D721Med (cell line): Measurements from ENCODE around the gene MBOAT1.

ENCODE experiments used
- DNase-seq: peaks from one replicate; pipeline ENCODE4 v3.0.0; 2011; ENCODE audit warnings: low spot score; ENCODE audit not compliant: insufficient read length
- FAIRE-seq: peaks from 2 replicates; lab custom pipeline; 2011; peaks lifted over from hg19 to GRCh38; lab: Jason Lieb, UNC
- CTCF ChIP-seq: IDR thresholded peaks from 2 replicates; pipeline ENCODE4 v1.5.1; 2012; ENCODE audit warnings: mild to moderate bottlenecking, control low read depth; ENCODE audit not compliant: insufficient read depth; ENCODE audit errors: missing control alignments

Gene MBOAT1

GRCh38 chr6:20060252-20060651 lies 152.0 kb downstream of the MBOAT1 start:
- no peak for TF ChIP-seq CTCF
- DNase-seq, result no peak
- no peak for FAIRE-seq

- no peak for TF ChIP-seq CTCF
- no peak for DNase-seq
- no peak for FAIRE-seq
Measured at GRCh38 chr6:20058912-20059311, 153.4 kb downstream of the MBOAT1 start.

GRCh38 chr6:20058121-20058905 lies 154.0 kb downstream of the MBOAT1 start:
- DNase-seq (no peak), FAIRE-seq (no peak)
- TF ChIP-seq CTCF, result no peak

- TF ChIP-seq CTCF, result peak; percentile 76
- FAIRE-seq (peak; percentile 92), DNase-seq (peak; percentile 28)
Measured at GRCh38 chr6:20056350-20056992, 155.8 kb downstream of the MBOAT1 start.

GRCh38 chr6:20055916-20056315 lies 156.4 kb downstream of the MBOAT1 start:
- no peak for TF ChIP-seq CTCF
- DNase-seq, result no peak
- no peak for FAIRE-seq
